NOMO-1 (cell line): ENCODE results near the gene CHD6.

Source experiments
- DNase-seq, 2 experiments: peaks; one replicate each; lab custom pipeline; 2025; ENCODE audit not compliant: unreplicated experiment in 2 of 2; lab: John Stamatoyannopoulos, UW

CHD6 gene

DNA sequence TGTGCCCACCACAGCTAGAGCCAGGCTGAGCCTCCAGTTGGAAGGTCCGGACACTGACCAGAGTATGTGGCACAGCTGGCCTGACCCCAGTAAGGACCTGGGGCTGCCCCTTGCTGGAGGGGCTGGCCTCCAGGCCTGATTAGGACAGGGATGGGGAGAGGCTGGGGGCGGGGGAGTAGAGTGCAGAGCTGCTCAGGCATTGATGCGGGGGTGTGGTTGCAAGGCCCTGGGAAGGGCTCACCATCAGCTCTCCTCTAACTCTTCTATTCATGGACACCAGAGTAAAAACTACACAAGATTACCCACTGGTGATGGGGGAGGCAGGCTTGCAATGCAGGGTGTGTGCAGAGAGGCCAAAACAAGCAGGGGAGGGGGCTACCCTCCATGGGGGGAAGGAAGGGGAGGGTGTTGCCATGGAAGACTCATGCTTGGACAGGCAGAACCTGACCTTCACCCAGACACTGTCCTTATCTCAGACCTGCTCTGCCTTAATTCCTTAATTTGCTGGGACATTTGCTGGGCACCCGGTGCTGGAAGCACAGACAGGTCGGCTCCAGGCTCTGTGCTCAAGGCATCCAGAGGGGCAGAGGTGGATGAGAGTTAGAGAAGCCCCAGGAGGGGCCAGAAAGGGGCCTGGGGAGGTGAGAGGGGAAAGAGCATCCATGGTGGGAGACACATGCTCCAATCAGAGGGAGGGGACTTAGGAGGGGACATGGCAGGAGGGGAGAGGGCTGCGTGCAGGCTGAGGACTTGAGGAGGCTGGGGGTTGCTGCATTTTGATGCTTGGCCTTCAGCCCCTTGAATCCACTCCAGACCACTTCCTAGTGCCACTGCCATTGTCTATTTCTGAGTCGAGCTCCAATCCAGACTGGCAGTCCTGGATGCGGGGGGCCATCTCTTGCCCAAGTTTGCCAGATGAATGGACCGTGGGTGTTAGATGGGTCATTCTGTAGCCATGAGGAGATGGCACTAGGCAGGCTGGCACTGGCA lies 244.0 kb downstream of the CHD6 start:
- DNase-seq, result no peak

DNA sequence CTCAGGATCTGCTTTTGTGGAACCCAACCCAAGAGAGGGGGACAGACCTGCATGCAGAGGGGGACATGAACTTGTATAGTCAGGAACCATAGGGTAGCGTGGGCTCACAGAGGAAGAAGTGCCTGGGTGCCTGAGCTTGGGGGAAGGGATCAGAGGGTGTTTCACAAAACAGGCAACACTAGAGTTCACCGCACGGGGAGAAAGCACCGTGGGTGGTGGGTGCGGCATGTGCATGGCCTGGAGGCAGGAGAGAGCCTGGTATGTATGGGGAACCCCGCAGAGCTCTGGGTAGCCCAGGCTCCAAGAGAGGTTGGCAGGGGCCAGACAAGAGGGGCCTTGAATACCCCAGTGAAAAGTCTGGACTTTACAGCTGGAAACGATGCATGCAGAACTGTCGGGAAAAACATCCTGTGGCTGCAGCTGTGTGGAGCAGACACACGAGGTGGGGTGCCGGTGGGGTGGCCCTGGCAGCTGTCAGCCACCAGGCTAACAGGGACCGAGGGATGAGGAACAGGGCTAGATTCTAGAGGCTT lies 244.9 kb downstream of the CHD6 start:
- DNase-seq, result no peak

DNA sequence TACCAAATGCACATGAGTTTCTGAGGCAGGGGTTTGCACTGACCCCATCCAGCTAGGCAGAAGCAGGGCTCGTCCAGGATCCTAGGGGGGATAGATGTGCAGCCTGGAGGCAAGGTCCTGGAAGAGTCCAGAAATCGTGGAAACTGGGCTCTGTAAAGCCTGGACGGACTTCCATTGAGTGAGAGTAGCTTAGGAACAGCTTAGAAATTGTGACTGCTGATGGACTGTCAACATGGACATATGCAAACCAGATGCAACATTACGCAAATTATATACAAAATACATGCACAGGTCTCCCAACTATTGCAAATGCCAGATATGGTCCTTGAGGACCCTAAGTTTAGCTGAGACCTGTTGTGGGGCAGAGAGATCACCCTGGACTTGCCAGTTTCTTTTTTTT lies 246.8 kb downstream of the CHD6 start:
- DNase-seq, result no peak

DNA sequence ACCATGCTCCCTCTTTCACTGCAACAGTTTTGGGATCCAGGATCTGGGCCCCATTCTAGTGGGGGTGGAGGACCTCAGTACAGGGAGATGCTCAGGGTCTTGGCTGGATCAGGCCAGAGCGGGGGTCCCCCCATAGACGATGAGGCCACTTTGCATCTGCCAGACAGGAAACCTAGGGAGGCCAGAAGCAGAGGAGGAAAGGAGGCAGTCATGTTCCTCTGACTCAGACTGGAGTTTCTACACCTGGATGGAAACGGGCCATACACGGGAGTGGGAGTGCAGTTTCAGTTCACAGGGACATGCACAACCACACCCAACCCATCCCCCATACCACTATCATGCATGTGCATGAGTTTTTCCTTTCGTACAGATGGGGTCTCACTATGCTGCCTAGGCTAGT lies 248.0 kb downstream of the CHD6 start:
- DNase-seq, result no peak

DNA sequence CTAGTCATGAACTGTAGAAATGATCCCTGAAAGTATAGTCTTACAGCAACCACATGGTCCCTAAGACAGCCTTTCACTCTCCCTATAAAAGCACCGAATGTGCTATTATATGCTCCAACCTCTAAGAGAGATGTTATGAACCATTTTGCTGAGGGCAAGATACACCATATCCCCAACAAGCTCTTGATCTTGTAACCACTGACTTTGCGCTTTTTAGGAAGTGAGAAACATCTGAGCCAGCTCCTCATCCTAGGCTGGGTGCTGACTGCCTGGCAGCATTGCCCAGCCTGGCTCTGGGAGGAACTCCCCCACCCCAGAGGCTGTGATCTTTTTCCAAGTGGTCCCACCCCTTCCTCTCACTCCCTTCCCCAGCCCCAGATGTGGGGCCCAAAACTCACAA lies 248.5 kb downstream of the CHD6 start:
- peak in 1 of 2 experiments; percentile 9 for DNase-seq

DNA sequence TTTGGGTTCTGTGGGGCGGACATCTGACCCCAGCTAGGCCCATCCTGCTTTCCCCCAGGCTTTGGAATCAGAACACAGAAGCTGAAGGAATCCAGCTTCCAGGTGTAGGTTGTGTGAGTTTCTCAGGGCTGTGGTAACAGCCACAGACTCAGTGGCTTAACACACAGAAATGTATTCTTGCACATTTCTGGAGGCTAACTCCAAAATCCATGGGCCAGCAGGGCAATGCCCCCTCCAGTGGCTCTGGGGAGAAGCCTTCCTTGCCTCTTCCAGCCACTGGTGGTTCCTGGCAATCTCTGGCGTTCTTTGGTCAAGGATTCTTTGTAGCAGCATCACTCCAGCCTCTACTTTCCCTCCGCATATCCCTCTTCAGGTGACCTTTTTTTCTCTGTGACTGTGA lies 250.2 kb downstream of the CHD6 start:
- no peak for DNase-seq

DNA sequence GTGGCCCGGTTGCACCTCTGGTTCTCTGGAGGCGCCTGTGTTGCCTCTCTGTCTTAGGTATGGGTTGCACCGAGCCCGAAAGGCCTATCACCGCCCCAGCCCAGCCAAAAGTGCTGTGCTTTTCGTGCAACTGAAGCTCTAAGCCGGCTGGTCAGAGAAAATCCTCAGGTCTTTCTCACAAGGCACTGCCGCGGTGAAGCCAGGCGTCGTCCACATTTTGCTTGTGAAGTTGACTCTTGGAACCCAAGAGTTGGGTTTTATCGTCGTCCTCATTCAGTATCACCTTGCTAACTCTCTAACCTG lies 250.8 kb downstream of the CHD6 start:
- DNase-seq, result no peak

DNA sequence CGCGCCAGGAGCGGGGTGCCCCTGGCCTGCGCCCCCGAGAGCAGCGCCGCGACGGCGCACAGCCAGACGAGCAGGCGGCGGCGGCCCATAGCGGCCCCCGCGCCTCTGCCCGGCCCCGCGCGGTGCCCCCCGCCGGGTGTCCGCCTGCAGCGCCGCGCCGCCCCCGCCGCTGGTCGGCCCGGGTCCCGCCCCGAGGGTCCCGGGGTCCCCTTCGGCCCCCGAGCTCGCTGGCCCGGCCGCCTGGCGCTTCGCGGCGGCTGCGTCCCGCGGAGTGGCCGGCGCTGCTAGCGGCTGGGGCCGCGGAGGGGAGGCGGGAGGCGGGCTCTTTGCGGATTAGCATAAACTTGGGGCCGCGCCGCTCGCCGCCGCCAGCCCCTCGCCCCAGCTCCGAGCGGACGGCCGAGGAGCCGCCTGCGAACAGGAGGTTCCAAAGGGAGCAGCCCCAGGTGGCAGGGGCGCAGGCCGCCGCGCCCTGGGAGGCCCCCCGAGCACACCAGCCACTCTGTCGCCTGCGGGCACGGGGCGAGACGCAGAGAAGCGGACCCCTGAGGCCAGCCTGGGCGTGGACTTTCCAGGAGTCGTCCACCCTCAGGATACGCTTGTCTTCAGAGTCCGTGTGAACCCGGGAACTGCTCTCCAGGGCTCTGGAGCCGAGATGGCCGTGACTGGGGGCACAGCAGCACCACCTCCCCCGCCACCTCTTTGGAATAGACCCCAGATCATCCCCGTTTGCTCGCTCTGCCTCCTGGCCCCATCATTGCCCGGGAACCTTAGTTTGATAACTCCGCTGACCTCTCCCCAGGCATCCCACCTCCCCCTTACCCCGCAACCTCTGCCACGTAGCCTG lies 251.4 kb downstream of the CHD6 start, which contains the start of gene EMILIN3:
EMILIN3 (minus strand) TSS at position 273 of the 847 bp plus-strand sequence; CDS start at position 89, 184 bp downstream.
- DNase-seq, result no peak

DNA sequence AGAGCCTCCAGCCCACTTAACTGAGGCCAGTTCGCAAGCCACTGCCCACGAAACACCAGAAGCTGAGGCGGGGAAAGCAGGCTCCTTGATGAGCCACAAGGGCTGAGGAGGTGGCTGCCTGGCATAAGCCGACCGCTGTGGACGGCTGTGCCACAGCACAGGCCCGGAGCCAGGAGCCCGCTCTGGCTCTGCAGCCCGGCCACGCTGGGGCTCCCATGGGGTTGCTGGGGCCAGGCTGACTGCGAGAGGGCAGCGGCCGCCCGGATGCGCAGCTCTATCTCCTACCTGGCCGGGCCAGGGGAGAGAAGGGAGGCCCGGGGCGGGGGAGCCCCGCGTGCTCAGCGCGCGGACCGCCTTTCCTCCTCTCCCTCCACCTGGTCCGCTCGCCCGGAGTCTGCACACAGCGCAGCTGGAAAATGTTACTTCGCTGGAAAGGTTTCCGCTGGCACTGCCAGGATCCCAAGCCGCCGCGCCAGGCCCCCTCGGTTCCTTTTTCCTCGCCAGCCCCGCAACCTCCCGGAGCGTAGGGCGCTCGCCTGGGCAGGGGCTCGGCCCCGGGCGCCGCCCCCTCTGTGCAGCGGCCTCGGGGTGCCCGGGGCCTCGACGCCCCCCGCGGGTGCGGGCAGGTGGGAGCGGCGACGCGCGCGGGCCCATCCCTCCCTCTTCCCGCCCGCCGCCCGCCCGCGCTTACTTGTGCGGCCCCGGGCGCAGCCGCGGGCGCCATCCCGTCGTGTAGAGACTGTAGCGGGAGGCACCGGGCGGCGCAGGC lies 252.2 kb downstream of the CHD6 start:
- DNase-seq, result no peak

DNA sequence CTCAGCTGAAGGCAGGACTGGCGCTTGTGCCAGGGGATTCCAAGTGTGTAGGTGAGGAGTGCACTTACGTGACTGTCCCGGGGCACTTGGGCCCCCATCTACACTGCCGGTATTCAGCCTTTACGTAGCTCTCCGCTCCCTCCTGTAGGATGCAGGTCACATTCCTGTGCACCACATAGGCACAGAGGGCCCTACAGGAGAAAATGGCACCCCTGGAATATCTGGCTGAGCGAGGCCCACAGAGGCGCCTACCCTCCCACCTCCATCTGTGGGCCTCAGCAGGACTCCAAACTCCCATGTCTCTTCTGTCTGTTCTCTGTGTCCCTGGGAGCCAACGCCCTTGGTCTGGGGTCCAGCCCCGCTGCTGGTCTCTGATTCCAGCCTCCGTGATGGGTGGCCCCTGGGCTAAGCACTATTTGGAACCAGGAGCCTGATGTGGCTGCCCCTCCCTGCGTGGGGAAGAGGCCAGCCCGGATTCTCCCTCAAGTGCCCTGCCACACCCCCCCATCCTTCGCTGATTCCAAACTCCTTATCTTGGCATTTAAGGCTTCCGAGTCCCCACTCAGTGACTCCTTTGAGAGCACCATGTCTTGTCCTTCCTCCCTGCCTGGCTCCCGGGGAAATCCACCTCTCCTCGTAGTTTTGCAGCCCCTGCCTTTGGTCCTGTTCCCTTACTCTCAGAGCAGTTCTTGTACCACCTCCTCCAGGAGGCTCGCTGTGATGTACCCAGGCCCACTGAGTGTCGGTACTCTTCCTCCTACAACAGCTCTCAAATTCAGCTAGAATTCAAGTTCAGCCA lies 253.0 kb downstream of the CHD6 start:
- no peak for DNase-seq

DNA sequence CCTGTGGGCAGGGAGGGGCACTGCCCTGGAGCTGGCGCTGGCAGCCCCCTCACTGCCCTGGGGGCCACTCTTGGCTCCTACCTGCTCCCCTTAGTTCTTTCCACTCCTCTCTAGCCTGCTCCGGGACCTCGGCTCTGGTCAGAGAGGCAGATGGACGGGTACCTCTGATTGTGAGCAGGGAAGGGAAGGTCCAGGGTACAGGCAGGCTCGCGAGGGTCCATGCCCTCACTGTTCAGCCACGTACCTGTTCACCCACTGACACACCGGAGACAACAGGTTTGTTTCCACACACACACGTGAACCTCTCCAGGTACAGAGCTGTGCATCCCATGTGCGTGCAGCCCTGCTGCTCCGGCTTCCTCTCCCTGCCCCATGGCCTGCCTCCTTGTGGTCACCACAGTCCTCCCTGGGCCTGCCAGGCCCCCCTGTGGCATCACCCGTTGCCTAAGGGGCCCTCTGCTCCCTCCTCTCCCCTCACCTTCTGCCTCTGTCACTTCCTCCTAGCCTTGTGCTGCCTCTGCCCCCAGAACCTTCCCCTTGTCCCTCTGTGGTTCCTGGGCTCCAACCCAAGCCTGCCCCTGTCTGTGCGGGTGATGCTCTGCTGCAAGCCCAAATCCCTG lies 253.8 kb downstream of the CHD6 start:
- DNase-seq, result no peak

DNA sequence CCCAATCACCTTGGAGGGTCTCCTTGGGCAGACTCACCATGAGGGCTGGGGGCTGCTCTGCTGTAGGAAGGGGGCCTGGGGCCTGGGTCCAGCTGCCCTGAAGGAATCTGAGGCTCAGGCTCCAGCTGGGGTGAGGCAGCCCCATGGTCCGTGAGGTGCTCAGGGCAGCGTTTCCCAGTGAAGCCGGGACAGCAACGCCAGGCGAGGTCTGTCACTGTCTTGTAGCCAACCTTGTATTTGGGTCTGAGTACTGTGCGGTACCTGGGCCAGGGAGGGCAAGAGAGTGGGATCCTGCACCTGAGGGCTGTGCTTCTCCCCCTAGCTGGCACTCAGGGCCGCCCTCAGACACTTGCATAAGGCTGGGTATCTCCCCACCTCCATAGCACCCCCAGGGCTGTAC lies 254.6 kb downstream of the CHD6 start:
- DNase-seq, result no peak

DNA sequence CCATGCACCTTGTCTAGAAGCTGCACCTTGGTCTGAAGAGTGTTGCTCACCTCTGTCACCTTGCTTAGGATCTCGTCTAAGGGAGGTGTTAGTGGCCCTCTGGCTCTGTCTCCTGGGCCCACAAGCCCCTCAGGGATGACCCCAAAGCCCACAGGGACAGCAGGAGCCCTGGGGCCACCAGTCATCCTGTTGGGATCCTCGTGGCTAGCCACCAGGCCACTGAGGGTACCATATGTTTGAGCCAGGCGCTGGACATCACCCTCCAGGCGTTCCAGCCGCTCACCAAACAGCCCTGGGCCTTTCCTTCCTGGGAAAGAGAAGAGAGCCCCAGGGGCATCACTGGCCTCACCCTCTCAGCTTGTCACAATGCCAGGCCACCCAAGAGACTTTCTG lies 255.4 kb downstream of the CHD6 start:
- DNase-seq, result no peak

DNA sequence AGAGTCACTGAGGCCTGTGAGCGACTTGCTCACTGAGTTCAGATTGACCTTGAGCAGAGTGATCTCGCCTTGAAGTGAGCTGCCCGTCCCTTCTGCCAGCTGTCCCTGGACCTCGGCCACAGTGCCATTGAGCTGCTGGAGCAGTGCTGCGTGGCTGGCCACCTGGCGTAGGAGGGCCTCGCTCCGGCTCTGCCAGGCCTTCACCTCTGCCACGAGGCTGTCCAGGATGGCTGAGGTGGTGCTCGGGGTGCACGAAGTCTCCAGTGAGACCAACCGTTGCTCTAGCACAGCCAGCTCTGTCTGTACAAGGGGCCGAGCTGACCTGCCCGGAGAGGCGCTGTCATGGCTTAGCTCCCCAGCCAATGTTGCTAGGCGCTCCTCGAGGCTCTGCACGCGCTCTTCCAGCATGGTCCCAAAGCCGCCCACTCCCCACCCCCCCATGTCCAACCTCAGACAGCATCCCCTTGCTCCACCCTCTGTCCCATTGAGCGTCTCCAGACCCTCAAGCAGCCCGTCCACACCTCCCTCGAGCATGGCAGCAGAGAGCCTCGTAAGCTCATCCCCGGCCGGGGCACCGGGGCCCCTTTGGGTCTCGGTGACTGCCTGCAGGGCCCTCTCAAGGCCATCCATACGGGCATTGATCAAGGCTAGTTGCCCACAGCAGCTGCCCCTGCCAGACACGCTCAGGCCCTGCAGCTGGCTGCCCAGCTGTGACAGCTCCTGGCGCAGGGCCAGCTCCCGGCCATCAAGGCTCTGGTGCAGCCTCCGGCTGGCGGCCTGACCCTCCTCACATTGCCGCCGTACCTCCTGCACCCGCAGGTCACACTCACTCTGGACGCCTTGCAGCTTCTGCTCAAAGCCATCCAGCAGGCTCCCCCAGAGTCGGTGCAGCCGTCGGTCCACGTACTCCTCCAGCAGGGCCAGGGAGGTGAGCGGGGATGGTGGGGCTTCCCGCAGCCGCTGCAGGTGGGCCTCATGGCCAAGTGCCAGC lies 256.1 kb downstream of the CHD6 start:
- no peak for DNase-seq

DNA sequence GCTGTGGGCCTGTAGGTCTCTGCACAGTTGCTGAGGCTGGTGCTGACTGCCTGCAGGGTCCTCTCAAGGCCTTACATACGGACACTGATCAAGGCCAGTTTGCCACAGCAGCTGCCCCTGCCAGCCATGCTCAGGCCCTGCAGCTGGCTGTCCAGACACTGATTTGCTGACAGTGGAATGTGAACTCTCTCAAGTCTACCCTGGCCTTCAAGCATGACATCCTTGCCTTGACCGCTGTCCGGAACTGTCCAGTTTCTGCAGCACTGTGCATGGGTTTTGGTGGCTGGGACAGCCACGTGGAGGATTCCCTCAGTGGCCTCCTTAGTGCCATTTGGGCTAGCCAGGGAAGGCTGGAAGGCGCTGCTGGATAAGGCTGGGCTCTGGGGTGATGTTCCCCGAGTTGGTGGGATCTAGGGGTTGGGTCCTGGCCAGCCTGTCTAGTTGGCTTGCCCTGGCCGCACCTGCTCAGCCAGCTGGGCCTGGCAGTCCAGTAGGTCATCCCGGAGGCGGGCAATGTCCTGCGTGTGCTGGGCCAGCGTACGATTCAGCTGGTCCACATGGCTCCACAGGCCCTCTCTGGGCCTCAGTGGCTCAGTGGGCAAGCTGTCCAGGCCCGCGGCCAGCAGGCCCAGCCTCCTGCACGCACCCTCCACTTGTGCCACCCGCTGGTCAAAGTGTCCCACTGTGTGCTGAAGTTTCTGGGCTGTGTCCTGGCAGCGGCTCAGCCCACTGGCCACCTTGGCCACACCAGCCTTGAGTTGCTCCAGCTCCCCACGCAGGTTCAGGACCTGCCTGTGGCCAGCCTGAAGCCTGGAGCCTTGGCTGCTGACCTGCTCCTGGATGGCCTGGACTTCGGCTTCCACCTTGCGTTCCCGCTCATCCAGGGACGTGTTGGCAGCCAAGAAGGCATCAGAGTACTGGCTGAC lies 257.1 kb downstream of the CHD6 start:
- DNase-seq, result no peak

DNA sequence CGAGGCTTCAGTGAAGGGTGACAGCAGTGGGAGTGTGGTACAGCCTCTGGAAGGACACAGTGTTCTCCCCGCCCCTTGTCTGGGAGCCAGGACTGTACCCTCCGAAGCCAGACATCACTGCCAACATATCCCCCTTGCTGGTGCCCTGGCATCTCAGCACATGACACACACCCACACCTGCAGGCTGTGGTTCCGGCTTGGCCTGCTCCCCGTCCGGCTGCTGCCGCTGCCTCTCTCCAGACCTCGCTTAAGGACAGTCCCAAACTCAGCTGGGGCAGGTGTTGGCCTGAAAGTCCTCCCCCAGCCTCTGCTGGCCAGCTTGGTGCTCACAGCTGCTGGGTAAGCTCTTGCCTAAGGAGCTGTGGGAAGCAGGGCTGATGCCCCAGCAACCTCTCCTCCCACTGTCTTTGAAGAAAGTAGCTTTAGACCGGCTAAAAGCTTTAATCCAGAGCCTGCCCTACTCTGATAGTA lies 258.6 kb downstream of the CHD6 start:
- no peak for DNase-seq

DNA sequence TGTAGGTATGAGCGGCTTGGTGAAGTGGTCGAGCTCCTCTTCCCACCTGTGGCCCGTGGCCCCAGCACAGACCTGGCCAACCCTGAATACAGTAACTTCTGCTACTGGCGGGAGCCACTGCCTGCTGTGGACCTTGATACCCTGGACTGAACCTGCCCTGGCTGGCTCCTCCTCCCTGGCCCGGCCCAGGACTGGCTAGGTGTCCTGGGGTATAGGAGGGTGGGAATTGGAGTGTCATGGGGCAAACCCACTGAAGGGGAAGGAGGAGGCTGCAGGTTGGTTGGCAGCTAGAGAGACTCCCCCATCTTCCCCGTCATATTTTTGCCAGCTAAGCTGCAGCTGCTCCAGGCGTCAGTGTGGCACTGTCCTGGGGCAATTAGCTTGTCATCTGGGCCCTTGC lies 259.5 kb downstream of the CHD6 start:
- no peak for DNase-seq
